IMR-90 (cell line): Measurements from ENCODE around the gene ATXN7L2. TPM values are rescaled to one million over a fixed set of nuclear protein-coding genes. Genes with fewer than 3 reads are reported as not detected.
"Not testable (repeated sequence)": the region's sequence is repeated elsewhere in the genome, so short reads cannot be mapped to it uniquely, and the experiment has no call there.

Experiments
- ATAC-seq: fragments of 200-7000 bp; cut with Tn5 transposase; 2 replicates; pipeline ENCODE4 v1.9.1; 2020; ENCODE audit warnings: low read depth, mild to moderate bottlenecking, moderate library complexity
- BruUV-seq: library from RNA; stranded (reverse); fragments of 400-500 nt; replicated peaks from 2 replicates; lab custom pipeline; 2021; lab: Mats Ljungman, UMichigan
- CTCF ChIA-PET: fragments of 300-600 bp; formaldehyde crosslinking; extraction: SDS; loops from one replicate; lab custom pipeline; 2021; ENCODE audit warnings: antibody characterized with exemption; lab: Yijun Ruan, JAX
- POLR2A ChIA-PET: fragments of 300-600 bp; sonication (Branson Sonifier 250); formaldehyde crosslinking; loops from one replicate; lab custom pipeline; 2022; ENCODE audit warnings: antibody characterized with exemption; ENCODE audit not compliant: unreplicated experiment; lab: Charles Lee
- DNase-seq: peaks from one replicate; pipeline ENCODE4 v3.0.0; 2013
- H2AFZ ChIP-seq: replicated peaks from 2 replicates; pipeline ENCODE3; 2013; ENCODE audit warnings: low read length, mild to moderate bottlenecking; ENCODE audit not compliant: poor library complexity
- H2AK5ac ChIP-seq: 2 replicates; pipeline ENCODE4 v1.6.1; 2013; ENCODE audit warnings: low read depth, low read length, inconsistent platforms
- H2AK9ac ChIP-seq: replicated peaks from 2 replicates; pipeline ENCODE3; 2013; ENCODE audit warnings: mild to moderate bottlenecking, low read depth, low read length, moderate library complexity; ENCODE audit not compliant: poor library complexity
- H2BK120ac ChIP-seq: 2 replicates; pipeline ENCODE4 v1.6.1; 2013; ENCODE audit warnings: low read depth, low read length, inconsistent platforms
- H2BK15ac ChIP-seq: 3 replicates; pipeline ENCODE4 v1.6.1; 2013; ENCODE audit warnings: low read depth, low read length, inconsistent platforms
- H2BK20ac ChIP-seq: 2 replicates; pipeline ENCODE4 v1.6.1; 2013; ENCODE audit warnings: low read depth, mild to moderate bottlenecking, inconsistent platforms, low read length, moderate library complexity
- H2BK5ac ChIP-seq: 2 replicates; pipeline ENCODE4 v1.6.1; 2013; ENCODE audit warnings: mild to moderate bottlenecking, low read depth, low read length, inconsistent platforms; ENCODE audit not compliant: poor library complexity, severe bottlenecking
- H3K14ac ChIP-seq: replicated peaks from 2 replicates; pipeline ENCODE4 v1.6.1; 2013; ENCODE audit warnings: low read depth, low read length, inconsistent platforms
- H3K18ac ChIP-seq: 2 replicates; pipeline ENCODE4 v1.6.1; 2013; ENCODE audit warnings: low read depth, low read length, control low read depth
- H3K23ac ChIP-seq: 2 replicates; pipeline ENCODE4 v1.6.1; 2013; ENCODE audit warnings: low read depth, low read length, inconsistent platforms
- H3K27ac ChIP-seq: 2 replicates; pipeline ENCODE4 v1.5.1; 2013; ENCODE audit warnings: mild to moderate bottlenecking, control low read depth, low read length; ENCODE audit not compliant: insufficient read depth
- H3K27me3 ChIP-seq: 2 replicates; pipeline ENCODE4 v1.6.1; 2013; ENCODE audit warnings: low read length; ENCODE audit not compliant: control insufficient read depth, insufficient read depth
- H3K36me3 ChIP-seq: 2 replicates; pipeline ENCODE4 v1.6.1; 2013; ENCODE audit warnings: low read length, mixed read lengths; ENCODE audit not compliant: control insufficient read depth, insufficient read depth
- H3K4ac ChIP-seq: 2 replicates; pipeline ENCODE4 v1.6.1; 2013; ENCODE audit warnings: low read depth, low read length, inconsistent platforms
- H3K4me1 ChIP-seq: 2 replicates; pipeline ENCODE4 v1.6.1; 2013; ENCODE audit warnings: low read length, mixed read lengths; ENCODE audit not compliant: control insufficient read depth, insufficient read depth
- H3K4me2 ChIP-seq: 2 replicates; pipeline ENCODE4 v1.6.1; 2013; ENCODE audit warnings: low read depth, mild to moderate bottlenecking, control low read depth, low read length, moderate library complexity
- H3K4me3 ChIP-seq: 2 replicates; pipeline ENCODE4 v1.5.1; 2013; ENCODE audit warnings: low read depth, mild to moderate bottlenecking, control low read depth, low read length, moderate library complexity; ENCODE audit not compliant: insufficient read depth
- H3K56ac ChIP-seq: 2 replicates; pipeline ENCODE4 v1.6.1; 2013; ENCODE audit warnings: low read length, inconsistent platforms; ENCODE audit not compliant: insufficient read depth; ENCODE audit errors: extremely low read depth
- H3K79me1 ChIP-seq, 2 experiments: 2 replicates each; pipeline ENCODE4 v1.6.1; 2013; ENCODE audit warnings: low read length in 2 of 2, inconsistent platforms in 1 of 2, low read depth in 1 of 2
- H3K9ac ChIP-seq: 2 replicates; pipeline ENCODE4 v1.6.1; 2013; ENCODE audit warnings: low read depth, low read length, control low read depth
- H3K9me1 ChIP-seq: 2 replicates; pipeline ENCODE4 v1.6.1; 2013; ENCODE audit warnings: low read length, inconsistent platforms; ENCODE audit not compliant: insufficient read depth
- H3K9me3 ChIP-seq: 2 replicates; pipeline ENCODE4 v1.6.1; 2013; ENCODE audit warnings: low read length; ENCODE audit not compliant: control insufficient read depth, insufficient read depth
- H4K20me1 ChIP-seq: 2 replicates; pipeline ENCODE4 v1.6.1; 2013; ENCODE audit warnings: low read length, inconsistent platforms; ENCODE audit not compliant: insufficient read depth
- H4K5ac ChIP-seq: 2 replicates; pipeline ENCODE4 v1.6.1; 2013; ENCODE audit warnings: mild to moderate bottlenecking, low read depth, low read length, control low read depth
- H4K8ac ChIP-seq, 2 experiments: 2 replicates each; pipeline ENCODE4 v1.6.1; 2013; ENCODE audit warnings: low read depth in 2 of 2, low read length in 2 of 2, control low read depth in 1 of 2, inconsistent platforms in 1 of 2
- H4K91ac ChIP-seq: 2 replicates; pipeline ENCODE4 v1.6.1; 2013; ENCODE audit warnings: low read depth, low read length, inconsistent platforms; ENCODE audit not compliant: insufficient read depth
- BHLHE40 ChIP-seq: fragments of 150-350 bp; IDR thresholded peaks from 2 replicates; pipeline ENCODE4 v1.6.1; 2016; ENCODE audit warnings: mild to moderate bottlenecking, low read depth, low read length
- MAZ ChIP-seq: IDR thresholded peaks from 2 replicates; pipeline ENCODE4 v1.6.1; 2012; ENCODE audit warnings: low read depth, mild to moderate bottlenecking, low read length, improper control_type of control experiment, moderate library complexity, borderline replicate concordance
- MXI1 ChIP-seq: IDR thresholded peaks from 2 replicates; pipeline ENCODE4 v1.6.1; 2012; ENCODE audit warnings: low read depth, mild to moderate bottlenecking, low read length, moderate library complexity, borderline replicate concordance
- POLR2A ChIP-seq: IDR thresholded peaks from 2 replicates; pipeline ENCODE4 v1.6.1; 2012; ENCODE audit warnings: mild to moderate bottlenecking, low read depth, low read length
- RAD21 ChIP-seq: IDR thresholded peaks from 2 replicates; pipeline ENCODE4 v1.6.1; 2012; ENCODE audit warnings: low read length, improper control_type of control experiment
- RFX5 ChIP-seq: IDR thresholded peaks from 2 replicates; pipeline ENCODE4 v1.8.0; 2012; ENCODE audit warnings: low read depth, mild to moderate bottlenecking, low read length, moderate library complexity
- SMC3 ChIP-seq: fragments of 150-350 bp; IDR thresholded peaks from 2 replicates; pipeline ENCODE4 v1.6.1; 2016; ENCODE audit warnings: low read depth, mild to moderate bottlenecking, antibody characterized with exemption, low read length, moderate library complexity
- USF2 ChIP-seq: fragments of 150-350 bp; IDR thresholded peaks from 2 replicates; pipeline ENCODE4 v1.6.1; 2017; ENCODE audit warnings: mild to moderate bottlenecking, antibody characterized with exemption, low read length, low read depth
- WGBS, 2 experiments: methylation state at CpG; one replicate each; pipeline versions ENCODE4 v1.1.5 to v1.1.7; 2013; ENCODE audit warnings: missing lambda C conversion rate in 2 of 2; ENCODE audit not compliant: insufficient read length in 1 of 2; ENCODE audit errors: extremely low coverage in 2 of 2; 5-methylcytosine and 5-hydroxymethylcytosine counted together
- dilution Hi-C: fragments of 300-500 bp; cut with HindIII; formaldehyde crosslinking; loops from one replicate; pipeline ENCODE4 v1.14.3; 2018; ENCODE audit warnings: low sequenced_read_pairs; ENCODE audit not compliant: unreplicated experiment
- in situ Hi-C: fragments of 300-500 bp; cut with MboI; formaldehyde crosslinking; loops from 3 replicates; pipeline ENCODE4 v1.14.3; 2019; ENCODE audit warnings: low sequenced_read_pairs, inconsistent platforms, mixed read lengths
- intact Hi-C: fragments of 100-400 bp; cut with micrococcal nuclease; formaldehyde crosslinking; loops from 2 replicates; pipeline ENCODE4 v1.10.0; 2022
- polyA plus RNA-seq, 3 experiments: library from polyadenylated mRNA; depleted of rRNA; stranded (reverse); fragments of >200 nt; gene quantifications; 2 replicates each; pipeline ENCODE4 v1.2.3, GENCODE V29; 2012; ENCODE audit warnings: low replicate concordance in 1 of 3
- total RNA-seq: library from RNA; depleted of rRNA; stranded (reverse); fragments of >200 nt; gene quantifications from 2 replicates; pipeline ENCODE4 v1.2.3, GENCODE V29; 2012

Gene ATXN7L2
- total and polyA plus RNA-seq, 2 of the 4 experiments (the other 2 are of a cell fraction) = 1.3 to 4.8 TPM

DNA sequence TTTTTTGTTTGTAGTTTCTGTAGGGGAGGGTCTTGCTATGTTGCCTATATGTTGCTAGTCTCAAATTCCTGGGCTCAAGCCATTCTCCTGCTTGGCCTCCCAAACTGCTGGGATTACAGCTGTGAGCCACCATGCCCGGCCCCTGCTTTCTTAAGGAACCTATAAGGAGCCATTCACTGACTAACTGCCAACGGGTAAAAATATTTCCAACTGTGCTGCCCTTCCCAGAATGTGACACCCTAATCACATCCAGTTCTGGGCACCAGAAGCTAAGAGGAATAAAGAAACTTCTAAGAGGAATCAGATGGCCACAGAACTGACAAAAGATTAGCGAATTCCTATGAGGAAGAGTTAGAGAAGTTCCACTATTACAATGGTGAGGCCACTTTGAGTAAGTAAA is 10.9 kb upstream of the ATXN7L2 start:
- Histone ChIP-seq H3K36me3 (no peaks in the 10 kb centered on the region), H2BK15ac (no peak overlapping the region), H4K91ac (no peak overlapping the region), H3K23ac (no peak overlapping the region), H4K8ac (no peak overlapping the region), H3K4me3 (no peak overlapping the region), H3K14ac (no peak overlapping the region), H2AK9ac (no peak overlapping the region), H3K4me1 (no peaks in the 10 kb centered on the region), H4K20me1 (no peaks in the 10 kb centered on the region), H3K4me2 (no peak overlapping the region), H2BK120ac (no peak overlapping the region), H3K56ac (no peak overlapping the region), H3K27ac (no peak overlapping the region), H3K9me1 (no peaks in the 10 kb centered on the region), H3K9me3 (no peaks in the 10 kb centered on the region), H3K18ac (no peak overlapping the region), H2BK20ac (no peak overlapping the region), H3K79me1 (no peaks in the 10 kb centered on the region), H2BK5ac (no peak overlapping the region), H3K4ac (no peak overlapping the region), H3K9ac (no peak overlapping the region), H2AK5ac (no peak overlapping the region), H4K5ac (no peak overlapping the region), H3K27me3 (peaks cover 60% of the 10 kb centered on the region), H2AFZ (no peak overlapping the region)
- intact Hi-C loops (no loop called here), in situ Hi-C loops (no loop called here), dilution Hi-C loops (no loop called here)
- no peak for ATAC-seq
- DNase-seq = no peak
- TF ChIP-seq SMC3 (no peak), RFX5 (no peak), MAZ (no peak), USF2 (no peak), MXI1 (no peak), BHLHE40 (no peak), POLR2A (no peak), RAD21 (no peak)
- CTCF ChIA-PET = no interaction called here
- BruUV-seq = no TSS peak
- POLR2A ChIA-PET = no interaction called here
- WGBS, 2 experiments = no CpG with 5 or more reads among the region's 3 CpGs

- DNase-seq, H3K4me1 ChIP-seq, H3K14ac ChIP-seq, ATAC-seq, H2AFZ ChIP-seq, H3K4me2 ChIP-seq, H3K23ac ChIP-seq, H3K18ac ChIP-seq, dilution Hi-C loops, H4K8ac ChIP-seq, H4K5ac ChIP-seq, H3K36me3 ChIP-seq, H3K79me1 ChIP-seq, H4K91ac ChIP-seq, H3K9me1 ChIP-seq, H2AK9ac ChIP-seq, H3K9me3 ChIP-seq, POLR2A ChIA-PET, H2BK5ac ChIP-seq, H2BK120ac ChIP-seq, BruUV-seq, H3K9ac ChIP-seq, in situ Hi-C loops, H3K4me3 ChIP-seq, H2BK20ac ChIP-seq, H4K20me1 ChIP-seq, H2BK15ac ChIP-seq, H3K56ac ChIP-seq, H3K4ac ChIP-seq, H2AK5ac ChIP-seq, H3K27ac ChIP-seq, intact Hi-C loops: not testable (repeated sequence)
- 67% methylated on average over 3 of the region's 12 CpGs; no CpG with 5 or more reads in 1 of the 2 experiments for WGBS, 2 experiments
- CTCF ChIA-PET = interaction anchor here (0.7 kb wide), 1 partner anchor 280 kb away, joined by 3 read pairs; no protein-coding TSS in a partner anchor
- H3K27me3 ChIP-seq = peaks cover 53% of the 10 kb centered on the region
These were observed 10.2 kb upstream of the ATXN7L2 start for GRCh38 chr1:109473284-109474057.
